Loucy (cell line): Measurements from ENCODE around the gene ERF.

Source experiments
- H2AFZ ChIP-seq: fragments of 200-600 bp; sonication (generic); 2 replicates; pipeline ENCODE4 v1.6.0; 2016; ENCODE audit warnings: antibody characterized with exemption, mild to moderate bottlenecking, low read length, moderate library complexity
- H3F3A ChIP-seq: fragments of 200-600 bp; 2 replicates; pipeline ENCODE4 v1.6.0; 2016; ENCODE audit warnings: antibody characterized with exemption, low read depth, mild to moderate bottlenecking
- H3K27me3 ChIP-seq: fragments of 200-600 bp; sonication (generic); 2 replicates; pipeline ENCODE4 v1.6.1; 2014; ENCODE audit warnings: low read length, mild to moderate bottlenecking; ENCODE audit not compliant: insufficient read depth, poor library complexity, severe bottlenecking
- H3K36me3 ChIP-seq: fragments of 200-600 bp; sonication (generic); 2 replicates; pipeline ENCODE4 v1.6.1; 2016; ENCODE audit warnings: low read length; ENCODE audit not compliant: insufficient read depth
- H3K4me1 ChIP-seq: fragments of 200-600 bp; sonication (generic); 2 replicates; pipeline ENCODE4 v1.5.1; 2014; ENCODE audit warnings: low read length, mild to moderate bottlenecking; ENCODE audit not compliant: insufficient read depth, poor library complexity, severe bottlenecking
- H3K4me2 ChIP-seq: fragments of 200-600 bp; sonication (generic); 2 replicates; pipeline ENCODE4 v1.6.0; 2014; ENCODE audit warnings: antibody characterized with exemption, low read length, low read depth, mild to moderate bottlenecking; ENCODE audit not compliant: poor library complexity, severe bottlenecking
- H3K4me3 ChIP-seq: fragments of 200-600 bp; sonication (generic); 2 replicates; pipeline ENCODE4 v1.5.1; 2014; ENCODE audit warnings: low read length, mild to moderate bottlenecking, mixed read lengths; ENCODE audit not compliant: poor library complexity, severe bottlenecking
- H3K79me2 ChIP-seq: fragments of 200-600 bp; sonication (generic); 2 replicates; pipeline ENCODE4 v1.6.1; 2014; ENCODE audit warnings: low read length; ENCODE audit not compliant: insufficient read depth
- H3K9ac ChIP-seq: fragments of 200-600 bp; sonication (generic); 2 replicates; pipeline ENCODE4 v1.6.0; 2014; ENCODE audit warnings: mild to moderate bottlenecking, low read depth, low read length, moderate library complexity; ENCODE audit not compliant: poor library complexity, severe bottlenecking
- H3K9me2 ChIP-seq: fragments of 200-600 bp; sonication (generic); replicated peaks from 2 replicates; pipeline ENCODE4 v1.6.1; 2016; ENCODE audit warnings: low read depth, low read length, mixed read lengths
- H3K9me3 ChIP-seq: fragments of 200-600 bp; sonication (generic); 2 replicates; pipeline ENCODE4 v1.6.1; 2014; ENCODE audit warnings: mild to moderate bottlenecking, antibody characterized with exemption, low read length, low read depth; ENCODE audit not compliant: insufficient read depth
- H4K20me1 ChIP-seq: fragments of 200-600 bp; sonication (generic); 2 replicates; pipeline ENCODE4 v1.6.0; 2014; ENCODE audit warnings: antibody characterized with exemption, low read length, mild to moderate bottlenecking; ENCODE audit not compliant: insufficient read depth, poor library complexity, severe bottlenecking
- CTCF ChIP-seq: fragments of 200-600 bp; sonication (generic); conservative IDR thresholded peaks from 2 replicates; pipeline ENCODE4 v1.5.1; 2014; ENCODE audit warnings: mild to moderate bottlenecking, antibody characterized with exemption, low read length
- EZH2phosphoT487 ChIP-seq: fragments of 200-600 bp; IDR thresholded peaks from 2 replicates; pipeline ENCODE4 v1.6.1; 2018; ENCODE audit warnings: antibody characterized with exemption, mild to moderate bottlenecking, moderate library complexity, borderline replicate concordance

The ERF gene

DNA sequence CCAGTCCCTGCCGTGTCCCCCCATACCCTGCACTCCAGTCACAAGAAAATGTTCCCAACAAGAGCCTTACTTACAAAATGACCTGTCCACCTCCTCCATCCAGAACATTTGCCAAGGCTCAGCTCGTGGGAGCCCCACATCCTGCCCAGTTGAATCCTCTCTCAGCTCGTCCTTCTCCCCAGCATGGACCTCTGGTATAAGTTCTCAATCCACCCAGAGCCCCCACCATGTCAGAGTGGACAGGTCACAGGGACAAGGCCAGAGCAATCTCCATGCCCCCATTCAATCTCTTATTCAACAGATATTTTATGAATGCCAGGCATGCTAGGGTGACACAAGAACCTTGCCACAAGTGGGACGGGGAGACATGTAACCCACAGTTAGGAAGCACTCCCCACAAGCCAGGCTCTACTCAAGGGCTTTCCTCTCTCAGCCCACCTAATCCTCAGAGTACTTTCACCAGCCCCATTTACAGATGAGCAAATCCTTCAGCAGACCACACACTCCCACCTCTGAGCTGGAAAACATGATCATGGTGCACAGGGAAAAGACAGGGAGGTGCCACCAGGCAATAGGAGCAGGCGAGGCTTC lies 52.5 kb downstream of the ERF start:
- TF ChIP-seq EZH2phosphoT487 (no peak), CTCF (no peak)
- peaks cover 65% of the 10 kb centered on the region; the same call in 1 of the 2 replicates for H3K36me3 ChIP-seq
- H3F3A ChIP-seq, result peaks cover 22% of the 10 kb centered on the region
- no peak overlapping the region for H3K9ac ChIP-seq
- peaks cover 55% of the 10 kb centered on the region for H3K79me2 ChIP-seq
- H3K9me3 ChIP-seq, result no peaks in the 10 kb centered on the region
- H3K4me1 ChIP-seq, result peaks cover 47% of the 10 kb centered on the region
- no peaks in the 10 kb centered on the region for H3K9me2 ChIP-seq
- H3K27me3 ChIP-seq, result no peaks in the 10 kb centered on the region
- H3K4me3 ChIP-seq, result no peak overlapping the region
- H4K20me1 ChIP-seq, result peaks cover 2% of the 10 kb centered on the region
- H3K4me2 ChIP-seq, result no peak overlapping the region
- no peak overlapping the region for H2AFZ ChIP-seq

- Histone ChIP-seq H3K9me2 (no peaks in the 10 kb centered on the region), H3K9ac (no peak overlapping the region), H3K79me2 (peaks cover 48% of the 10 kb centered on the region), H3K27me3 (no peaks in the 10 kb centered on the region), H3K4me3 (no peak overlapping the region), H3K4me2 (peak overlapping the region; percentile 98), H2AFZ (no peak overlapping the region), H3K9me3 (no peaks in the 10 kb centered on the region), H4K20me1 (no peaks in the 10 kb centered on the region), H3K36me3 (peaks cover 62% of the 10 kb centered on the region; the same call in 1 of the 2 replicates), H3F3A (peaks cover 22% of the 10 kb centered on the region), H3K4me1 (peaks cover 50% of the 10 kb centered on the region)
- TF ChIP-seq EZH2phosphoT487, result no peak
- no peak for TF ChIP-seq CTCF
Measured at GRCh38 chr19:42201489-42202289, 53.2 kb downstream of the ERF start.

GRCh38 chr19:42200116-42200715 lies 54.7 kb downstream of the ERF start:
- TF ChIP-seq EZH2phosphoT487 (no peak), CTCF (no peak)
- peak overlapping the region; percentile 98 for H3K4me2 ChIP-seq
- H3K79me2 ChIP-seq, result peaks cover 44% of the 10 kb centered on the region
- no peaks in the 10 kb centered on the region for H3K27me3 ChIP-seq
- no peak overlapping the region for H2AFZ ChIP-seq
- peak overlapping the region; percentile 93 for H3K9ac ChIP-seq
- H3K9me2 ChIP-seq, result no peaks in the 10 kb centered on the region
- no peaks in the 10 kb centered on the region for H3K9me3 ChIP-seq
- no peaks in the 10 kb centered on the region for H4K20me1 ChIP-seq
- peak overlapping the region; percentile 74 for H3K4me3 ChIP-seq
- H3K4me1 ChIP-seq, result peaks cover 52% of the 10 kb centered on the region
- peaks cover 22% of the 10 kb centered on the region for H3F3A ChIP-seq
- peaks cover 53% of the 10 kb centered on the region; the same call in 1 of the 2 replicates for H3K36me3 ChIP-seq
